Large intestine (tissue), 3 donors: Measurements from ENCODE around the gene NUCB1. TPM values are rescaled to one million over a fixed set of nuclear protein-coding genes. Genes with fewer than 3 reads are reported as not detected.
A peak's percentile ranks its signal among the peaks of the same experiment; 100 is the strongest.

Source experiments
- DNase-seq, 2 donors: peaks; one replicate each; pipeline versions ENCODE4 v3.0.0 to v3.0.0-alpha.2; 2013
- H3K27ac ChIP-seq: one replicate; pipeline ENCODE4 v1.5.1; 2013; ENCODE audit warnings: low read length
- H3K27me3 ChIP-seq: 2 replicates; pipeline ENCODE4 v1.6.1; 2013; ENCODE audit warnings: low read length; ENCODE audit not compliant: control insufficient read depth, insufficient read depth
- H3K36me3 ChIP-seq: 2 replicates; pipeline ENCODE4 v1.6.1; 2013; ENCODE audit warnings: low read length; ENCODE audit not compliant: control insufficient read depth, insufficient read depth
- H3K4me1 ChIP-seq: one replicate; pipeline ENCODE4 v1.6.1; 2013; ENCODE audit warnings: low read length; ENCODE audit not compliant: control insufficient read depth, insufficient read depth
- H3K4me3 ChIP-seq: one replicate; pipeline ENCODE4 v1.5.1; 2013; ENCODE audit warnings: low read length
- H3K9me3 ChIP-seq: one replicate; pipeline ENCODE4 v1.6.1; 2013; ENCODE audit warnings: mild to moderate bottlenecking, low read depth, low read length, moderate library complexity; ENCODE audit not compliant: control insufficient read depth
- WGBS: methylation state at CpG from one replicate; pipeline ENCODE4 v1.1.5; 2013; ENCODE audit warnings: low lambda C conversion rate; ENCODE audit not compliant: insufficient coverage; 5-methylcytosine and 5-hydroxymethylcytosine counted together
- polyA plus RNA-seq: library from polyadenylated mRNA; unstranded; fragments of 120-200 nt; gene quantifications from one replicate; pipeline ENCODE4 v1.2.1, GENCODE V29; 2013

The NUCB1 gene
- polyA plus RNA-seq, 1 donor: 237 TPM

DNA sequence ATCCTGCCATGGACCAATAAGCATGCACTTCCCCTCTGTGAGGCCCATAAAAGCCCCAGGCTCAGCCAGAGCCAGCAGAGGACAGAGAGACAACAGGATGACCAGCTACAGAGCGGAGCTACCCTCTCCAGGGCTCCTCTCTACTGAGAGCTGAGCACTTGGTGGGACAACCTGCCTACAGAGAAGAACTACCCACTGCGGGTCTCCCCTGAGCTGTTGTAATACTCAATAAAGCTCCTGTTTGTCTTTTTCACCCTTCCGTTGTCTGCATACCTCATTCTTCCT lies 47.1 kb downstream of the NUCB1 start:
- Histone ChIP-seq H3K4me1 (no peaks in the 10 kb centered on the region), H3K27me3 (no peaks in the 10 kb centered on the region), H3K4me3 (no peak overlapping the region), H3K9me3 (peaks cover 16% of the 10 kb centered on the region), H3K27ac (no peak overlapping the region), H3K36me3 (no peaks in the 10 kb centered on the region)
- WGBS: no CpG with 5 or more reads among the region's 3 CpGs
- DNase-seq: no peak

DNA sequence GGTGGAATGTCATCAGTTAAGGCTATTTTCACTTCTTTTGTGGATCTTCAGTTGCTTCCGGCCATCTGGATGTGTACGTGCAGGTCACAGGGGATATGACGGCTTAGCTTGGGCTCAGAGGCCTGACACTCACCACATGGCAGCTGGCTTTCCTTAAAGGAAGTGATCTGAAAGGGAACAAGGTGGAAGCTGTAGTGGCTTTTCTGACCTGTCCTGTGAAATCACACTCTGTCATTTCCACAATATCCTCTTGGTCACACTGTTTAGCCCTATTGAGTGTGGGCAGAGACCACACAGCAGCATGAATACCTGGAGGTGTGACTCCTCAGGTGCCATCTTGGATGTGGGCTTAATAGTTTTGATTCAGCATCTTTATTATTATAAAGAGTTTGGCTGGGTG lies 50.0 kb downstream of the NUCB1 start:
- no peaks in the 10 kb centered on the region for H3K27me3 ChIP-seq
- no CpG with 5 or more reads among the region's 3 CpGs for WGBS
- no peaks in the 10 kb centered on the region for H3K36me3 ChIP-seq
- H3K9me3 ChIP-seq: peaks cover 16% of the 10 kb centered on the region
- H3K27ac ChIP-seq: no peak overlapping the region
- no peak for DNase-seq
- no peak overlapping the region for H3K4me3 ChIP-seq
- peaks cover 6% of the 10 kb centered on the region for H3K4me1 ChIP-seq

DNA sequence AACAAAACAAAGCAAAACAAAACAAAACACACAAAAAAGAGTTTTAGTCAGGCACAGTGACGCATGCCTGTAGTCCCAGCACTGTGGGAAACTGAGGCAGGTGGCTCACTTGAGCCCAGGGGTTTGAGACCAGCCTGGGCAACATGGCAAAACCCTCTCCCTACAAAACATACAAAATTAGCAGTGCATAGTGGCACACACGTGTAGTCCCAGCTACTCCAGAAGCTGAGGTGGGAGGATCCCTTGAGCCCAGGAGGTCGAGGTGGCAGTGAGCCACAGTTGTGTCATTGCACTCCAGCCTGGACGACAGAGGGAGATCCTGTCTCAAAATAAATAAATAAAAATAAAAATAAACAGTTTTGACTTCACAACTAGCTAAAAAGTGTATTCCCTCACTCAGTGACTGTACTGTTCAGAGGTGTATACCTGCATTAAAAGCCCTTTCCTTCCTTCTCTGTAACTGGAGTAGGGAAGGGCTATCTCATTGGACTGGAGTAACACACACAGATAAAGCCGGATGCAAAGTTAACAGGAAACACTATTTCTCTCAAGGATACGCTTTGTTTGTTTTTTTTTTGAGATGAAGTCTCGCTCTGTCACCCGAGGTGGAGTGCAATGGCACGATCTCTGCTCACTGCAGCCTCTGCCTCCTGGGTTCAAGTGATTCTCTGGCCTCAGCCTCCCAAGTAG lies 50.9 kb downstream of the NUCB1 start:
- Histone ChIP-seq H3K36me3 (peaks cover under 1% of the 10 kb centered on the region), H3K9me3 (peaks cover 16% of the 10 kb centered on the region), H3K27ac (no peak overlapping the region), H3K27me3 (no peaks in the 10 kb centered on the region), H3K4me3 (no peak overlapping the region), H3K4me1 (peaks cover 13% of the 10 kb centered on the region)
- peak in 1 of 2 donors; percentile 70 for DNase-seq
- no CpG with 5 or more reads among the region's 9 CpGs for WGBS

DNA sequence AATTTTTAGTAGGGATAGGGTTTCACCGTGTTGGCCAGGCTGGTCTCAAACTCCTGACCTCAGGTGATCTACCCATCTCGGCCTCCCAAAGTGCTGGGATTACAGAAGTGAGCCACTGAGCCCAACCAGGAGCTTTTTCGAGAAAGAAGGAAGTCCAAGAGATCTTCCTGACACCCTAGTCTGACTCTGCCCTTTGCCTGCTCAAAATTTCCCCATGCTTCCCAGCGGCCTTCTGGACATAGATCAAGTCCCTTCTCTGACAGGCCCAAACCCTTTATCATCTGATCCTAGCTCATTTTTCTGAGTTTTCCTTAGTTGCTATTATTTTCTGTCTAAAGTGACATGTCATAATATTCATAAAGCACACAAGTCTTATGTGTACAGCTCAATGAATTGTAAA lies 53.0 kb downstream of the NUCB1 start:
- H3K4me1 ChIP-seq: peaks cover 18% of the 10 kb centered on the region
- H3K36me3 ChIP-seq: peaks cover 9% of the 10 kb centered on the region
- 67% methylated on average over 1 of the region's 4 CpGs for WGBS
- H3K27me3 ChIP-seq: no peaks in the 10 kb centered on the region
- peak overlapping the region; percentile 27 for H3K27ac ChIP-seq
- no peak for DNase-seq
- H3K4me3 ChIP-seq: no peak overlapping the region
- H3K9me3 ChIP-seq: no peaks in the 10 kb centered on the region

- Histone ChIP-seq H3K9me3 (no peaks in the 10 kb centered on the region), H3K27ac (peak overlapping the region; percentile 69), H3K27me3 (no peaks in the 10 kb centered on the region), H3K4me1 (peaks cover 18% of the 10 kb centered on the region), H3K36me3 (peaks cover 9% of the 10 kb centered on the region), H3K4me3 (peak overlapping the region; percentile 36)
- peak in 1 of 2 donors; percentile 51 for DNase-seq
- no CpG with 5 or more reads among the region's 11 CpGs for WGBS
Observed at GRCh38 chr19:48953990-48954594, 54.0 kb downstream of the NUCB1 start.

- no peaks in the 10 kb centered on the region for H3K27me3 ChIP-seq
- H3K4me1 ChIP-seq: peaks cover 18% of the 10 kb centered on the region
- H3K27ac ChIP-seq: peak within 1 kb of the TSS; percentile 76
- peaks cover 9% of the 10 kb centered on the region for H3K36me3 ChIP-seq
- WGBS: no CpG with 5 or more reads among the region's 71 CpGs
- DNase-seq: peak; percentile 97 to 99
- H3K9me3 ChIP-seq: no peaks in the 10 kb centered on the region
- peak within 1 kb of the TSS; percentile 99 for H3K4me3 ChIP-seq
Observed at GRCh38 chr19:48954595-48955307, 54.6 kb downstream of the NUCB1 start, which contains the start of gene BAX. BAX (plus strand) TSS chr19:48954875; CDS start chr19:48954929, 54 bp downstream.

DNA sequence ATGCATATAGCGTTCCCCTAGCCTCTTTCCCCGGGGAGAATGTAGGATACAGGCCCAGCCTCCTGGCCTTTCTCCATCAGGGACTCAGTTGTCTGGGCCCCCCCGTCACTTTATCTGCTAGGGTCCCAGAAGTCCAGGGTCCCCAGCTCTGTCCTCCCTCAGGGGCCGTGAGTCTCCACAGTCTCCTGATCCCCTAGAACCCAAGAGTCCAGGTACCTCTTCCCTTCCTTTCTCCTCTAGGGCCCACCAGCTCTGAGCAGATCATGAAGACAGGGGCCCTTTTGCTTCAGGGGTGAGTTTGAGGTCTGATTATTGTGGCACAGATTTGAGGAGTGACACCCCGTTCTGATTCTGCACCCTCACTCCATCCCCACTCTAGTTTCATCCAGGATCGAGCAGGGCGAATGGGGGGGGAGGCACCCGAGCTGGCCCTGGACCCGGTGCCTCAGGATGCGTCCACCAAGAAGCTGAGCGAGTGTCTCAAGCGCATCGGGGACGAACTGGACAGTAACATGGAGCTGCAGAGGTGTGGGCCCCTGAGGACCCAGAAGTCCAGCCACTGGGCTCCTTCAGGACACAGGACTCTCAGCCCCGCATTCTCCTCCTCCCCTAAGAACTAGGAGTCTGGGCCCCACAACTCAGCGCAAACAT lies 55.3 kb downstream of the NUCB1 start:
- DNase-seq: no peak

DNA sequence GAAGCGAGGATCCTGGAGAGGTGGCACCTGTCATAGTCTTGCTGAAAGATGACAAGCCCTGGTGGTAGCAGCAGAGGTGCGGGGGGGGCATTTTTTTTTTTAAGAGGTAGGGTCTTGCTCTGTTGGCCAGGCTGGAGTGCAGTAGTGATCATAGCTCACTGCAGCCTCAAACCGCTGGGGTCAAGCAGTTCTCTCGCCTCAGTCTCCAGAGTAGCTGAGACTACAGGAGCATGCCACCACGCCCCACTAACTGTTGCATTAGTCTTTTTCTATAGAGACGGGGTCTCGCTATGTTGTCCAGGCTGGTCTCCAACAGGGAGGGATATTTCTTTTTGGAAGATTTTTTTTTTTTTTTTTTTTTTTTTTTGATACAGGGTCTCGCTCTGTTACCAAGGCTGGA lies 57.9 kb downstream of the NUCB1 start:
- no CpG with 5 or more reads among the region's 8 CpGs for WGBS
- Histone ChIP-seq H3K36me3 (peaks cover 9% of the 10 kb centered on the region), H3K27me3 (no peaks in the 10 kb centered on the region), H3K27ac (no peak overlapping the region), H3K9me3 (no peaks in the 10 kb centered on the region), H3K4me1 (peaks cover 38% of the 10 kb centered on the region), H3K4me3 (no peak overlapping the region)
- DNase-seq: no peak

More for the DNA sequence above, 55.3 kb downstream of the NUCB1 start:
- peaks cover 19% of the 10 kb centered on the region for H3K4me1 ChIP-seq
- WGBS: no CpG with 5 or more reads among the region's 16 CpGs
- peak overlapping the region; percentile 76 for H3K27ac ChIP-seq
- peak overlapping the region; percentile 99 for H3K4me3 ChIP-seq
- peaks cover 9% of the 10 kb centered on the region for H3K36me3 ChIP-seq
- no peaks in the 10 kb centered on the region for H3K27me3 ChIP-seq
- H3K9me3 ChIP-seq: no peaks in the 10 kb centered on the region

DNA sequence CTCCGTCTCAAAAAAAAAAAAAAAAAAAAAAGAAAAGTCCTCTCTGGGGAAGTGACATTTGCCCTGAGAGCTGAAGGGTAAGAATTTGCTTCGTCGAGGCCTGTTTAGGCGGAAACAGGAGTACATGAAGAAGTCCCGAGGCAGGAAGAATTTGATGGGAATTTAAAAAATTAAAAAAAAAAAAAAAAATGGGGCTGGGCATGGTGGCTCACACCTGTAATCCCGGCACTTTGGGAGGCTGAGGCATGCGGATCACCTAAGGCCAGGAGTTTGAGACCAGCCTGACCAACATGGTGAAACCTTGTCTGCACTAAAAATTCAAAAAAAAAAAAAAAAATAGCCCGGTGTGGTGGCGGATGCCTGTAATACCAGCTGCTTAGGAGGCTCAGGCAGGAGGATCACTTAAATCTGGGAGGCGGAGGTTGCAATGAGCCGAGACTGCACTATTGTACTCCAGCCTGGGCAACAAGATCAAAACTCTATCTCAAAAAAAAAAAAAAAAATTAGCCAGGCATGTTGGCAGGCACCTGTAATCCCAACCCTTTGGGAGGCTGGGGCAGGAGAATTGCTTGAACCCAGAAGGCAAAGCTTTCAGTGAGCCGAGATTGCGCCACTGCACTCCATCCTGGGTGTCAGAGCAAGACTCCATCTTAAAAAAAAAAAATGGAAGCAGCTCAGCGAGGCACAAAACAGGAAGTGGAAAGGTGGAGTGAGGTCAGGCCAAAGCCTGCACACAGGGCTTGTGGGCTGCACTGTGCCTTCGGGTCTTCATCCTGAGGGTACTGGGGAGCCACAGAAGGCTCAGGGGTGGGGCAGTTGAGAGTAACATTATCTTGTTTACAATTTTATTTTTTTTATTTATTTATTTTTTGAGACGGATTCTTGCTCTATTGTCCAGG lies 59.5 kb downstream of the NUCB1 start:
- peaks cover 9% of the 10 kb centered on the region for H3K36me3 ChIP-seq
- no peak overlapping the region for H3K4me3 ChIP-seq
- no peak overlapping the region for H3K27ac ChIP-seq
- H3K27me3 ChIP-seq: no peaks in the 10 kb centered on the region
- WGBS: no CpG with 5 or more reads among the region's 16 CpGs
- peaks cover 40% of the 10 kb centered on the region for H3K4me1 ChIP-seq
- no peaks in the 10 kb centered on the region for H3K9me3 ChIP-seq
- no peak for DNase-seq
